Thyroid gland (tissue), 4 donors: Measurements from ENCODE around the gene PHF3.

Source experiments
- POLR2A ChIP-seq, 2 donors: fragments of 450-650 bp; IDR thresholded peaks; one replicate each; pipeline ENCODE4 v1.6.1; 2017; ENCODE audit warnings: antibody characterized with exemption in 2 of 2, mild to moderate bottlenecking in 2 of 2, moderate library complexity in 1 of 2
- TF ChIP-seq, protein P1 (sequence below), 6 experiments: fragments of 200-600 bp in 3 of 6; fragments of 450-650 bp in 3 of 6; sonication (generic) in 3 of 6; IDR thresholded peaks; one replicate each; pipeline ENCODE4 v1.5.1; 2016 to 2019; ENCODE audit warnings: antibody characterized with exemption in 6 of 6, mild to moderate bottlenecking in 2 of 6, inconsistent platforms in 1 of 6, moderate library complexity in 1 of 6

DNA sequence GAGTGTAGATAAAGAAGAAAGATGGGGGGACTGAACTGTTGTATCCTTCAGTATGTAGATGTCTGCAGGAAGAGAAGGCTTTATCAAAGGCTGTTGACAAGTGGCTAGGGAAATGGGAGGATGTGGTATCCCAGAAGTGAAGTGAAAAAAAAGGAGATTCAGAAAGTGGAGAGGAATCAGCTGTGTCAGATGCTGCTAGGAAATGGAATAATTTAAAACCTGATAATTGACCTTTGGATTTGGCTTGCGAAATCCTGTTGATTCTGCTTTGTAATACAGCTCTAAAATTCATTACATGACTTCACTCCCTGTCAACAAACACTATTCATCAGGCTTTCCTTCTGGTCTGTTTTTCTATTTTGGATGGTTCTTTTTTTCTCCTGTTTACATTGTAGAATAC, 41.7 kb downstream of the PHF3 start:
- TF ChIP-seq, protein P1, sequence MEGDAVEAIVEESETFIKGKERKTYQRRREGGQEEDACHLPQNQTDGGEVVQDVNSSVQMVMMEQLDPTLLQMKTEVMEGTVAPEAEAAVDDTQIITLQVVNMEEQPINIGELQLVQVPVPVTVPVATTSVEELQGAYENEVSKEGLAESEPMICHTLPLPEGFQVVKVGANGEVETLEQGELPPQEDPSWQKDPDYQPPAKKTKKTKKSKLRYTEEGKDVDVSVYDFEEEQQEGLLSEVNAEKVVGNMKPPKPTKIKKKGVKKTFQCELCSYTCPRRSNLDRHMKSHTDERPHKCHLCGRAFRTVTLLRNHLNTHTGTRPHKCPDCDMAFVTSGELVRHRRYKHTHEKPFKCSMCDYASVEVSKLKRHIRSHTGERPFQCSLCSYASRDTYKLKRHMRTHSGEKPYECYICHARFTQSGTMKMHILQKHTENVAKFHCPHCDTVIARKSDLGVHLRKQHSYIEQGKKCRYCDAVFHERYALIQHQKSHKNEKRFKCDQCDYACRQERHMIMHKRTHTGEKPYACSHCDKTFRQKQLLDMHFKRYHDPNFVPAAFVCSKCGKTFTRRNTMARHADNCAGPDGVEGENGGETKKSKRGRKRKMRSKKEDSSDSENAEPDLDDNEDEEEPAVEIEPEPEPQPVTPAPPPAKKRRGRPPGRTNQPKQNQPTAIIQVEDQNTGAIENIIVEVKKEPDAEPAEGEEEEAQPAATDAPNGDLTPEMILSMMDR (IDR thresholded peaks at IDR 0.05) = no peak
- no peak for TF ChIP-seq POLR2A (IDR thresholded peaks at IDR 0.05)
